A673 (cell line): ENCODE measurements around the gene ACSL4.

Experiments used
- CTCF ChIP-seq: fragments of 300-800, 200-600 bp; sonication (generic); conservative IDR thresholded peaks from 2 replicates; pipeline ENCODE4 v1.5.1; 2017; ENCODE audit warnings: low read depth, mild to moderate bottlenecking, antibody characterized with exemption, low read length, moderate library complexity, mixed read lengths
- EZH2 ChIP-seq: fragments of 200-600 bp; sonication (generic); IDR thresholded peaks from 2 replicates; pipeline ENCODE4 v1.6.1; 2017; ENCODE audit warnings: borderline replicate concordance, low read depth, mild to moderate bottlenecking, mixed read lengths, antibody characterized with exemption, low read length; ENCODE audit not compliant: poor library complexity, severe bottlenecking

GRCh38 chrX:109709129-109709631 is 23.9 kb downstream of the ACSL4 start:
- no peak for TF ChIP-seq CTCF
- TF ChIP-seq EZH2, result no peak
